NCI-H2196 (cell line): Measurements from ENCODE around the gene MUC21.
A peak's percentile ranks its signal among the peaks of the same experiment; 100 is the strongest.

ENCODE experiments used
- DNase-seq: peaks from one replicate; lab custom pipeline; 2025; ENCODE audit not compliant: unreplicated experiment; lab: John Stamatoyannopoulos, UW

MUC21 gene

GRCh38 chr6:30983439-30983838 is at the start of gene MUC21:
Gene MUC21 (plus strand): TSS chr6:30983718. CDS start chr6:30983959, 241 bp downstream.
- peak; percentile 13 for DNase-seq

GRCh38 chr6:30935018-30935417 is 48.5 kb upstream of the MUC21 start:
- DNase-seq = no peak

GRCh38 chr6:30937265-30937664 is 46.3 kb upstream of the MUC21 start:
- no peak for DNase-seq

GRCh38 chr6:30938730-30939129 is 44.8 kb upstream of the MUC21 start:
- no peak for DNase-seq

- DNase-seq = no peak
Measured at GRCh38 chr6:30939473-30939872, 44.0 kb upstream of the MUC21 start.

GRCh38 chr6:30940361-30940986 is 43.0 kb upstream of the MUC21 start, which contains the start of gene MUCL3:
Gene MUCL3 (plus strand): TSS chr6:30940973. CDS start chr6:30941000, 27 bp downstream.
- no peak for DNase-seq

- DNase-seq = peak; percentile 9
Measured at GRCh38 chr6:30942338-30943060, 41.0 kb upstream of the MUC21 start.

- DNase-seq = no peak
Measured at GRCh38 chr6:30944051-30944450, 39.5 kb upstream of the MUC21 start.

GRCh38 chr6:30945281-30945680 is 38.2 kb upstream of the MUC21 start:
- no peak for DNase-seq

GRCh38 chr6:30947231-30947630 is 36.3 kb upstream of the MUC21 start:
- DNase-seq = no peak

GRCh38 chr6:30948811-30949210 is 34.7 kb upstream of the MUC21 start:
- no peak for DNase-seq

GRCh38 chr6:30951907-30952469 is 31.5 kb upstream of the MUC21 start:
- DNase-seq = no peak

- DNase-seq = no peak
Measured at GRCh38 chr6:30954631-30955366, 28.7 kb upstream of the MUC21 start.

- no peak for DNase-seq
Measured at GRCh38 chr6:30955367-30956042, 28.0 kb upstream of the MUC21 start.

- no peak for DNase-seq
Measured at GRCh38 chr6:30957716-30958115, 25.8 kb upstream of the MUC21 start.

GRCh38 chr6:30960907-30961673 is 22.4 kb upstream of the MUC21 start:
- no peak for DNase-seq

GRCh38 chr6:30962716-30963115 is 20.8 kb upstream of the MUC21 start:
- DNase-seq = no peak

- DNase-seq = no peak
Measured at GRCh38 chr6:30963641-30964040, 19.9 kb upstream of the MUC21 start.

- DNase-seq = no peak
Measured at GRCh38 chr6:30964075-30964474, 19.4 kb upstream of the MUC21 start.

GRCh38 chr6:30965140-30965601 is 18.3 kb upstream of the MUC21 start:
- DNase-seq = no peak
